NCI-H1930 (cell line): ENCODE measurements around the gene AMOTL2.

Source experiments
- DNase-seq, 2 experiments: peaks; one replicate each; lab custom pipeline; 2025; lab: John Stamatoyannopoulos, UW

Gene AMOTL2

GRCh38 chr3:134353171-134353825, 20.9 kb downstream of the AMOTL2 start:
- no peak for DNase-seq

- DNase-seq = no peak
Measured at GRCh38 chr3:134352031-134352671, 22.1 kb downstream of the AMOTL2 start.

GRCh38 chr3:134351427-134351826, 22.8 kb downstream of the AMOTL2 start:
- DNase-seq = no peak

- no peak for DNase-seq
Measured at GRCh38 chr3:134350861-134351311, 23.4 kb downstream of the AMOTL2 start.

GRCh38 chr3:134350266-134350665, 24.0 kb downstream of the AMOTL2 start:
- DNase-seq = no peak

- no peak for DNase-seq
Measured at GRCh38 chr3:134348524-134348923, 25.7 kb downstream of the AMOTL2 start.

GRCh38 chr3:134347551-134347950, 26.7 kb downstream of the AMOTL2 start:
- DNase-seq = no peak

- DNase-seq = no peak
Measured at GRCh38 chr3:134346744-134347143, 27.5 kb downstream of the AMOTL2 start.

GRCh38 chr3:134345202-134345601, 29.0 kb downstream of the AMOTL2 start:
- no peak for DNase-seq

- DNase-seq = no peak
Measured at GRCh38 chr3:134344560-134344959, 29.7 kb downstream of the AMOTL2 start.

GRCh38 chr3:134342259-134342658, 32.0 kb downstream of the AMOTL2 start:
- no peak for DNase-seq

GRCh38 chr3:134341389-134341788, 32.9 kb downstream of the AMOTL2 start:
- no peak for DNase-seq

- DNase-seq = no peak
Measured at GRCh38 chr3:134340982-134341365, 33.3 kb downstream of the AMOTL2 start.

GRCh38 chr3:134340362-134340981, 33.8 kb downstream of the AMOTL2 start:
- DNase-seq = no peak

GRCh38 chr3:134339913-134340312, 34.3 kb downstream of the AMOTL2 start:
- no peak for DNase-seq

GRCh38 chr3:134339331-134339730, 34.9 kb downstream of the AMOTL2 start:
- DNase-seq = no peak

GRCh38 chr3:134338516-134339261, 35.6 kb downstream of the AMOTL2 start:
- DNase-seq = no peak

GRCh38 chr3:134338201-134338512, 36.1 kb downstream of the AMOTL2 start:
- no peak for DNase-seq

GRCh38 chr3:134337511-134338200, 36.6 kb downstream of the AMOTL2 start:
- DNase-seq = no peak

- no peak for DNase-seq
Measured at GRCh38 chr3:134337071-134337482, 37.2 kb downstream of the AMOTL2 start.

- peak in 1 of 2 experiments; percentile 2 for DNase-seq
Measured at GRCh38 chr3:134336587-134336986, 37.7 kb downstream of the AMOTL2 start.

- DNase-seq = no peak
Measured at GRCh38 chr3:134334901-134335280, 39.4 kb downstream of the AMOTL2 start.
